Measurements from ENCODE around the gene TRAPPC13.
A peak's percentile ranks its signal among the peaks of the same experiment; 100 is the strongest.

Gene TRAPPC13

GRCh38 chr5:65682148-65682547, 57.3 kb downstream of the TRAPPC13 start:
- DNase-seq (ENCODE audit: low spot score) = no peak

GRCh38 chr5:65693121-65693520, 68.3 kb downstream of the TRAPPC13 start:
- DNase-seq (ENCODE audit: low spot score) = no peak

- peak; percentile 11 for DNase-seq (ENCODE audit: low spot score)
These were observed 70.4 kb downstream of the TRAPPC13 start for GRCh38 chr5:65695162-65695755.

- DNase-seq (ENCODE audit: low spot score) = peak; percentile 87
These were observed 71.1 kb downstream of the TRAPPC13 start for GRCh38 chr5:65695896-65696295.

GRCh38 chr5:65696892-65697291, 72.1 kb downstream of the TRAPPC13 start:
- DNase-seq (ENCODE audit: low spot score) = peak; percentile 12

- DNase-seq (ENCODE audit: low spot score) = no peak
These were observed 74.5 kb downstream of the TRAPPC13 start for GRCh38 chr5:65699338-65699737.

GRCh38 chr5:65702036-65702435, 77.2 kb downstream of the TRAPPC13 start:
- DNase-seq (ENCODE audit: low spot score) = no peak

GRCh38 chr5:65704621-65705239, 79.9 kb downstream of the TRAPPC13 start:
- no peak for DNase-seq (ENCODE audit: low spot score)

- no peak for DNase-seq (ENCODE audit: low spot score)
These were observed 82.8 kb downstream of the TRAPPC13 start for GRCh38 chr5:65707663-65708062.

GRCh38 chr5:65708145-65708544, 83.3 kb downstream of the TRAPPC13 start:
- DNase-seq (ENCODE audit: low spot score) = no peak
